ENCODE data around the gene SASH1. TPM values are rescaled to one million over a fixed set of nuclear protein-coding genes. Genes with fewer than 3 reads are reported as not detected.

Gene SASH1
- total RNA-seq, 1 donor from 2014 or later = 61.3 TPM

GRCh38 chr6:148423133-148423532 lies 80.5 kb downstream of the SASH1 start:
- H3K9me3 Mint-ChIP-seq = no peaks in the 10 kb centered on the region
- no peak overlapping the region for H3K4me3 Mint-ChIP-seq
- peaks cover 9% of the 10 kb centered on the region for H3K36me3 Mint-ChIP-seq
- peaks cover 29% of the 10 kb centered on the region for H3K4me1 Mint-ChIP-seq (ENCODE audit: unreplicated experiment)
- H3K27ac Mint-ChIP-seq = no peak overlapping the region
- DNase-seq (ENCODE audit: extremely low spot score, unreplicated experiment) = no peak
- H3K27me3 Mint-ChIP-seq = no peaks in the 10 kb centered on the region
- TF ChIP-seq CTCF (conservative IDR thresholded peaks at IDR 0.05) = no peak

- no peaks in the 10 kb centered on the region for H3K27me3 Mint-ChIP-seq
- DNase-seq (ENCODE audit: extremely low spot score, unreplicated experiment) = no peak
- H3K36me3 Mint-ChIP-seq = peaks cover 9% of the 10 kb centered on the region
- H3K27ac Mint-ChIP-seq = no peak overlapping the region
- peaks cover 29% of the 10 kb centered on the region for H3K4me1 Mint-ChIP-seq (ENCODE audit: unreplicated experiment)
- H3K9me3 Mint-ChIP-seq = no peaks in the 10 kb centered on the region
- H3K4me3 Mint-ChIP-seq = no peak overlapping the region
- no peak for TF ChIP-seq CTCF (conservative IDR thresholded peaks at IDR 0.05)
Observed at GRCh38 chr6:148423601-148424270, 81.1 kb downstream of the SASH1 start.

DNA sequence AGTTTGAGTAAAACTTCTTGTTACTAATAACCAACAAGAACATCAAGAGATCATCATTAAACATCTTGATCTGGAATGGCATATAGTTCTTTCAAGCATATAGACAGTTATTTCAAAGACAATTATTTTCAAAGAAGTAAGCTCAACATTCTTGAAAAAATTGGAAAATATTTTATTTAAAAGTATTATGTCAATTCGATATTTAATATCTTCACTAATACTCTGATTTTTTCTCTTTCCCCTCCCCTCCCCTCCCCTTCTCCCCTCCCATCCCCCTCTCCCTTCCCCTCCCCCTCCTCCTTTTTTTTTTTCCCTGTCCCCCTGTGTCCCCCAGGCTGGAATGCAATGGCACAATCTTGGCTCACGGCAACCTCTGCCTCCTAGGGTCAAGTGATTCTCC lies 82.8 kb downstream of the SASH1 start:
- no peak overlapping the region for H3K27ac Mint-ChIP-seq
- TF ChIP-seq CTCF (conservative IDR thresholded peaks at IDR 0.05) = no peak
- H3K4me1 Mint-ChIP-seq (ENCODE audit: unreplicated experiment) = peaks cover 23% of the 10 kb centered on the region
- no peak overlapping the region for H3K4me3 Mint-ChIP-seq
- H3K27me3 Mint-ChIP-seq = no peaks in the 10 kb centered on the region
- H3K9me3 Mint-ChIP-seq = no peaks in the 10 kb centered on the region
- no peak for DNase-seq (ENCODE audit: extremely low spot score, unreplicated experiment)
- H3K36me3 Mint-ChIP-seq = peaks cover 13% of the 10 kb centered on the region

- peaks cover 18% of the 10 kb centered on the region for H3K36me3 Mint-ChIP-seq
Observed at GRCh38 chr6:148426317-148426977, 83.8 kb downstream of the SASH1 start.

GRCh38 chr6:148427333-148427732 lies 84.7 kb downstream of the SASH1 start:
- TF ChIP-seq CTCF (conservative IDR thresholded peaks at IDR 0.05) = no peak
- no peaks in the 10 kb centered on the region for H3K27me3 Mint-ChIP-seq
- peaks cover 22% of the 10 kb centered on the region for H3K4me1 Mint-ChIP-seq (ENCODE audit: unreplicated experiment)
- H3K9me3 Mint-ChIP-seq = no peaks in the 10 kb centered on the region
- H3K4me3 Mint-ChIP-seq = no peak overlapping the region
- DNase-seq (ENCODE audit: extremely low spot score, unreplicated experiment) = no peak
- no peak overlapping the region for H3K27ac Mint-ChIP-seq
- peaks cover 18% of the 10 kb centered on the region for H3K36me3 Mint-ChIP-seq

More at GRCh38 chr6:148426317-148426977, 83.8 kb downstream of the SASH1 start:
- TF ChIP-seq CTCF (conservative IDR thresholded peaks at IDR 0.05) = no peak
- no peaks in the 10 kb centered on the region for H3K9me3 Mint-ChIP-seq
- H3K27me3 Mint-ChIP-seq = no peaks in the 10 kb centered on the region
- peaks cover 23% of the 10 kb centered on the region for H3K4me1 Mint-ChIP-seq (ENCODE audit: unreplicated experiment)
- DNase-seq (ENCODE audit: extremely low spot score, unreplicated experiment) = no peak
- no peak overlapping the region for H3K27ac Mint-ChIP-seq
- H3K4me3 Mint-ChIP-seq = no peak overlapping the region

Measured in type B pancreatic cell (in vitro differentiated cells).